Measurements from ENCODE around the gene ANTXR1. TPM values are rescaled to one million over a fixed set of nuclear protein-coding genes. Genes with fewer than 3 reads are reported as not detected.

ANTXR1 gene
- total RNA-seq, 4 donors from 2014 or later = 63.0 to 134 (median 113) TPM

DNA sequence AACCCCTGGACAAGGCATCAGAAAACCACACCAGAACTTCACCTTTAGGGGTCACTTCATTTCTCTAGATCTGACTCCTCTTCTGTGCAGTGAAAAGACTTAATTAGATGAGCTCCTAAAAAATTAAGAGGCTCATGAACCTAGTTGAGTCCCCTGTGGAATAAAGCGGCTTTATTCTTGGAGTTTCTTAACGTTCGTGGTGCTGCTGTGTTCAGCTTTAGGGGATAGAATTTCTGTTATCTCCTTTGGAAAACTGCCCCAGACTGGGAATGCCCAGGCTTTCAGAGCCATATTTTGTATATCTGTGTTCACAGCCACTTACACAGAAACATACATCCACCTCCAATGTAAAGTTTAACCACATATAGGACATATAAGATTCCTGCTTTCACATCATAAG is 165.8 kb downstream of the ANTXR1 start:
- no peaks in the 10 kb centered on the region for H3K9me3 ChIP-seq
- H3K4me1 ChIP-seq = peaks cover 3 to 10% of the 10 kb centered on the region in 2 donors
- DNase-seq = no peak
- H3K4me3 ChIP-seq = no peak overlapping the region
- intact Hi-C loops (cut with DNase I; ENCODE audit: low total_unique reads) = no loop called here
- TF ChIP-seq POLR2A (IDR thresholded peaks at IDR 0.05) = no peak
- TF ChIP-seq, protein P1, sequence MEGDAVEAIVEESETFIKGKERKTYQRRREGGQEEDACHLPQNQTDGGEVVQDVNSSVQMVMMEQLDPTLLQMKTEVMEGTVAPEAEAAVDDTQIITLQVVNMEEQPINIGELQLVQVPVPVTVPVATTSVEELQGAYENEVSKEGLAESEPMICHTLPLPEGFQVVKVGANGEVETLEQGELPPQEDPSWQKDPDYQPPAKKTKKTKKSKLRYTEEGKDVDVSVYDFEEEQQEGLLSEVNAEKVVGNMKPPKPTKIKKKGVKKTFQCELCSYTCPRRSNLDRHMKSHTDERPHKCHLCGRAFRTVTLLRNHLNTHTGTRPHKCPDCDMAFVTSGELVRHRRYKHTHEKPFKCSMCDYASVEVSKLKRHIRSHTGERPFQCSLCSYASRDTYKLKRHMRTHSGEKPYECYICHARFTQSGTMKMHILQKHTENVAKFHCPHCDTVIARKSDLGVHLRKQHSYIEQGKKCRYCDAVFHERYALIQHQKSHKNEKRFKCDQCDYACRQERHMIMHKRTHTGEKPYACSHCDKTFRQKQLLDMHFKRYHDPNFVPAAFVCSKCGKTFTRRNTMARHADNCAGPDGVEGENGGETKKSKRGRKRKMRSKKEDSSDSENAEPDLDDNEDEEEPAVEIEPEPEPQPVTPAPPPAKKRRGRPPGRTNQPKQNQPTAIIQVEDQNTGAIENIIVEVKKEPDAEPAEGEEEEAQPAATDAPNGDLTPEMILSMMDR (IDR thresholded peaks at IDR 0.05) = no peak
- H3K27me3 ChIP-seq = no peaks in the 10 kb centered on the region
- H3K36me3 ChIP-seq = no peaks in the 10 kb centered on the region
- peak overlapping the region; percentile 88 to 97 for H3K27ac ChIP-seq

DNA sequence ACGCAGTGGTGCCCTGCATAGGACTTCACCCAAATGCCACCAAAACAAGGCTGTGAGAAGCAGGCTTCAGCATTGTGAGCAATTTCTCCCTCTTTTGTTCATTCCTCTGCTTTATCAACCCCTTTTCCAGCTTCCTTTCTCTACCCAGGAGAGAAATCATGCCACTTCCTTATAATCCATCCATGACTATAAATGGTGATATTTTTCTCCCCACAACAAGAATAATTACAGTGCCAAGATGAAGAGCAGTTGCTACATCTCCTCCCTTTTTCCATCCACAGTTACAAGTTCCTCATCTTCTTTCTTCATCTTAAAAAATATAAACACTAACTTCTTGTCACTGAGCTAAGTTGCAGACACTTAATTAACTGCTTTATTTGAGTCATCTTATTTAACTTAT is 167.2 kb downstream of the ANTXR1 start:
- H3K4me1 ChIP-seq = peaks cover 3 to 10% of the 10 kb centered on the region in 2 donors
- no peak for DNase-seq
- no peak for TF ChIP-seq POLR2A (IDR thresholded peaks at IDR 0.05)
- TF ChIP-seq, protein P1 (IDR thresholded peaks at IDR 0.05) = no peak
- no peaks in the 10 kb centered on the region for H3K9me3 ChIP-seq
- intact Hi-C loops (cut with DNase I; ENCODE audit: low total_unique reads) = no loop called here
- peak overlapping the region; percentile 88 to 97 for H3K27ac ChIP-seq
- no peak overlapping the region for H3K4me3 ChIP-seq
- no peaks in the 10 kb centered on the region for H3K27me3 ChIP-seq
- no peaks in the 10 kb centered on the region for H3K36me3 ChIP-seq

DNA sequence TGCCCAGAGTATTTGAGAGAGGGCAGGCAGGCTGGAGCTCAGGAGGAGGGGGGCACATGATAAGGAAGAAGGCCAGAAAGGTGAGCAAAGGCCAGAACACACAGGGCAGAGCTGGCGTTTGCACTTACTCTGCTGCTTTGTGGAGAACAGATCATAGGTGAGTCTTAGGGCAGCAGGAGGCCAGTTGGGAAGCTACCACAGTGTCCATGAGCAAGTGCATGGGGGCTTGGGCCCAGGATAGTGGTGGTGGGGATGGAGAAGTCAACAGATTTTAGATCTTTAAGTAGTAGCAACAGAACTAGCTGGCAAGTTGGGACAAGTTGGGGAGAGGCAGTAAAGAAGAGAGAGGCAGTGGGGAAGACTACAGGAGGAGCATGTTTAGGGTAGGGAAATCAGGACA is 168.0 kb downstream of the ANTXR1 start:
- Histone ChIP-seq H3K27me3 (no peaks in the 10 kb centered on the region), H3K27ac (peak overlapping the region; percentile 88 to 97), H3K36me3 (no peaks in the 10 kb centered on the region), H3K4me3 (no peak overlapping the region), H3K9me3 (no peaks in the 10 kb centered on the region), H3K4me1 (peaks cover 3 to 10% of the 10 kb centered on the region in 2 donors)
- DNase-seq = no peak
- intact Hi-C loops (cut with DNase I; ENCODE audit: low total_unique reads) = no loop called here
- TF ChIP-seq, protein P1 (IDR thresholded peaks at IDR 0.05) = no peak
- TF ChIP-seq POLR2A (IDR thresholded peaks at IDR 0.05) = no peak

DNA sequence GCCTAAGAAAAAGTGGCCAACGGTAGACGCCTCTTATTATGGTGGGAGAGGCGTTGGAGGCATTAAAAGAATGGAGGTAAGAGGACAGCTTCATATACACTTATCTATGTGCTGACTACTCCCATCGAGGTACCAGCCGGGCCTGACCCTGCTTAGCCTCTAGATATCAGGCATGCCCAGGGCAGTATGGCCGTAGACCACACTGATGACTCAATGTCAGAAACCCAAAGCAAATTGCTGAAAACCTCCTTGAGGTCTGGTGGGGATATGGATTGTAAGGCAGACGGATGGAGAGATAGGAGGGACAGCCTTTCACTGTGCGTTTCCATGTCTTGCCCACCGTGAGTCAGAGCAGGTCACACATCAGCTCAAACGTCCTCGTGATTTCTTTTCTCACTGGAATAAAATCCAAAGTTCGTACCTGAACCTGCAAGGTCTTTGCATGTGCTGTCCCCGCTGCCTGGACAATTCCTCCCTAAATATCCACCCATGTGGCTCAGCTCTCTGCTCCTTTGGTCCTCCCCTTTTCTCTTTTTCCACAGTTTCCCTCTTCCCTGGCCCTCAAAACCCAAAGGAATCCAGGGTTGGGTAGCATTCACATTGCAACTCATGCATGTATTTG is 168.9 kb downstream of the ANTXR1 start:
- no peaks in the 10 kb centered on the region for H3K27me3 ChIP-seq
- H3K4me3 ChIP-seq = no peak overlapping the region
- H3K36me3 ChIP-seq = no peaks in the 10 kb centered on the region
- peak overlapping the region; percentile 88 to 97 for H3K27ac ChIP-seq
- peaks cover 3 to 10% of the 10 kb centered on the region in 2 donors for H3K4me1 ChIP-seq
- TF ChIP-seq, protein P1 (IDR thresholded peaks at IDR 0.05) = no peak
- TF ChIP-seq POLR2A (IDR thresholded peaks at IDR 0.05) = no peak
- DNase-seq = no peak
- intact Hi-C loops (cut with DNase I; ENCODE audit: low total_unique reads) = no loop called here
- H3K9me3 ChIP-seq = no peaks in the 10 kb centered on the region

DNA sequence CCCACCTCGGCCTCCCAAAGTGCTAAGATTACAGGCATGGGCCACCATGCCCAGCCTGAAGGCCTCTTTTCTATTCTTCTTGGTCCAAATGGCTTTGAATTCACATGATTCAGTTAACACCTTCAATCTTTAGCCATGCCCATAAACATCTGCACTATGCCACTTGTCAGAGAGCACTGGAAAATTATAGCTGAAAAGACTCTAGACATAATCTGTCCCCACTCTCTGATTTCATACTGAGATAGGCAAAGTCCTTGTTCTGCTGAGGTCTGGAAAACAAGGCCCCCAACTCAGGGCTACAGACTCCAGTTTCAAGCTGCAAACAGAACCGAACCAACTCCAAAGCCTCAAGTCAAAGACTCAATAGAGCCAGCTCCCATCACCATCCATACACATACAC is 170.7 kb downstream of the ANTXR1 start:
- no peaks in the 10 kb centered on the region for H3K36me3 ChIP-seq

More for the DNA sequence above, 170.7 kb downstream of the ANTXR1 start:
- no peaks in the 10 kb centered on the region for H3K27me3 ChIP-seq
- TF ChIP-seq, protein P1 (IDR thresholded peaks at IDR 0.05) = no peak
- H3K4me1 ChIP-seq = peaks cover under 1 to 3% of the 10 kb centered on the region in 2 donors
- H3K4me3 ChIP-seq = no peak overlapping the region
- no peaks in the 10 kb centered on the region for H3K9me3 ChIP-seq
- intact Hi-C loops (cut with DNase I; ENCODE audit: low total_unique reads) = no loop called here
- H3K27ac ChIP-seq = no peak overlapping the region
- DNase-seq = no peak

All from uterus (tissue), 4 donors.